Loucy (cell line): ENCODE data around the gene FGGY.

Source experiments
- H2AFZ ChIP-seq: fragments of 200-600 bp; sonication (generic); 2 replicates; pipeline ENCODE4 v1.6.0; 2016; ENCODE audit warnings: antibody characterized with exemption, mild to moderate bottlenecking, low read length, moderate library complexity
- H3F3A ChIP-seq: fragments of 200-600 bp; 2 replicates; pipeline ENCODE4 v1.6.0; 2016; ENCODE audit warnings: antibody characterized with exemption, low read depth, mild to moderate bottlenecking
- H3K27me3 ChIP-seq: fragments of 200-600 bp; sonication (generic); 2 replicates; pipeline ENCODE4 v1.6.1; 2014; ENCODE audit warnings: low read length, mild to moderate bottlenecking; ENCODE audit not compliant: insufficient read depth, poor library complexity, severe bottlenecking
- H3K36me3 ChIP-seq: fragments of 200-600 bp; sonication (generic); 2 replicates; pipeline ENCODE4 v1.6.1; 2016; ENCODE audit warnings: low read length; ENCODE audit not compliant: insufficient read depth
- H3K4me1 ChIP-seq: fragments of 200-600 bp; sonication (generic); 2 replicates; pipeline ENCODE4 v1.5.1; 2014; ENCODE audit warnings: low read length, mild to moderate bottlenecking; ENCODE audit not compliant: insufficient read depth, poor library complexity, severe bottlenecking
- H3K4me2 ChIP-seq: fragments of 200-600 bp; sonication (generic); 2 replicates; pipeline ENCODE4 v1.6.0; 2014; ENCODE audit warnings: antibody characterized with exemption, low read length, low read depth, mild to moderate bottlenecking; ENCODE audit not compliant: poor library complexity, severe bottlenecking
- H3K4me3 ChIP-seq: fragments of 200-600 bp; sonication (generic); 2 replicates; pipeline ENCODE4 v1.5.1; 2014; ENCODE audit warnings: low read length, mild to moderate bottlenecking, mixed read lengths; ENCODE audit not compliant: poor library complexity, severe bottlenecking
- H3K79me2 ChIP-seq: fragments of 200-600 bp; sonication (generic); 2 replicates; pipeline ENCODE4 v1.6.1; 2014; ENCODE audit warnings: low read length; ENCODE audit not compliant: insufficient read depth
- H3K9ac ChIP-seq: fragments of 200-600 bp; sonication (generic); 2 replicates; pipeline ENCODE4 v1.6.0; 2014; ENCODE audit warnings: mild to moderate bottlenecking, low read depth, low read length, moderate library complexity; ENCODE audit not compliant: poor library complexity, severe bottlenecking
- H3K9me2 ChIP-seq: fragments of 200-600 bp; sonication (generic); replicated peaks from 2 replicates; pipeline ENCODE4 v1.6.1; 2016; ENCODE audit warnings: low read depth, low read length, mixed read lengths
- H3K9me3 ChIP-seq: fragments of 200-600 bp; sonication (generic); 2 replicates; pipeline ENCODE4 v1.6.1; 2014; ENCODE audit warnings: mild to moderate bottlenecking, antibody characterized with exemption, low read length, low read depth; ENCODE audit not compliant: insufficient read depth
- H4K20me1 ChIP-seq: fragments of 200-600 bp; sonication (generic); 2 replicates; pipeline ENCODE4 v1.6.0; 2014; ENCODE audit warnings: antibody characterized with exemption, low read length, mild to moderate bottlenecking; ENCODE audit not compliant: insufficient read depth, poor library complexity, severe bottlenecking
- CTCF ChIP-seq: fragments of 200-600 bp; sonication (generic); conservative IDR thresholded peaks from 2 replicates; pipeline ENCODE4 v1.5.1; 2014; ENCODE audit warnings: mild to moderate bottlenecking, antibody characterized with exemption, low read length
- EZH2phosphoT487 ChIP-seq: fragments of 200-600 bp; IDR thresholded peaks from 2 replicates; pipeline ENCODE4 v1.6.1; 2018; ENCODE audit warnings: antibody characterized with exemption, mild to moderate bottlenecking, moderate library complexity, borderline replicate concordance

Gene FGGY

GRCh38 chr1:59553371-59553770 lies 256.5 kb downstream of the FGGY start:
- Histone ChIP-seq H3K36me3 (no peaks in the 10 kb centered on the region), H3K4me1 (peaks cover 24% of the 10 kb centered on the region), H4K20me1 (no peaks in the 10 kb centered on the region), H3K27me3 (no peaks in the 10 kb centered on the region), H3K4me2 (no peak overlapping the region), H3K9me3 (peaks cover 10% of the 10 kb centered on the region; the same call in 1 of the 2 replicates), H3K4me3 (no peak overlapping the region), H3F3A (no peaks in the 10 kb centered on the region), H3K79me2 (no peaks in the 10 kb centered on the region), H3K9ac (no peak overlapping the region), H3K9me2 (no peaks in the 10 kb centered on the region), H2AFZ (no peak overlapping the region)
- TF ChIP-seq EZH2phosphoT487 (no peak), CTCF (no peak)

- H3F3A ChIP-seq: no peaks in the 10 kb centered on the region
- no peak overlapping the region for H2AFZ ChIP-seq
- no peak overlapping the region for H3K4me2 ChIP-seq
- no peaks in the 10 kb centered on the region for H4K20me1 ChIP-seq
- H3K79me2 ChIP-seq: no peaks in the 10 kb centered on the region
- H3K9me2 ChIP-seq: no peaks in the 10 kb centered on the region
- H3K9me3 ChIP-seq: peaks cover 10% of the 10 kb centered on the region; the same call in 1 of the 2 replicates
- H3K4me1 ChIP-seq: peaks cover 24% of the 10 kb centered on the region
- no peak overlapping the region for H3K4me3 ChIP-seq
- H3K27me3 ChIP-seq: no peaks in the 10 kb centered on the region
- no peak overlapping the region for H3K9ac ChIP-seq
- TF ChIP-seq EZH2phosphoT487 (no peak), CTCF (no peak)
- no peaks in the 10 kb centered on the region for H3K36me3 ChIP-seq
These were observed 257.2 kb downstream of the FGGY start for GRCh38 chr1:59554011-59554663.

DNA sequence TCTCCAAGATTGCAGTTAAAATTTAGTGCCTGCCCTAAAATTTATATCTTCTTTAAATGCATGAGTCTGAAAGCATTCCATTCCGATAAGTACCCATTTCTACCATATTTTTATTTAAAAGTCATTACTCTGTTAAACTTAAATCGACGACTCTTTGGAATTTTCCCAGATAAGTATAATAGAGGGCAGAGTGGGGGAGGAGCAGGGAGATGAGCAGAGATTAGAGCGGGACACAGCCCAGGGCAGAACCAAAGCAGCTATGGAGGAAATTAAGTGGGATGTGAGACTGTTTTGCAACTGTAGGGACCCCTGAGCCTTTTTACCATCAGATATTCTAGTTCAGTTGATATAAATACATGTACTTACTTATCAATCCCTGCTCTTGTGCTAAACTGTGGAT lies 257.9 kb downstream of the FGGY start:
- no peaks in the 10 kb centered on the region for H3K36me3 ChIP-seq
- no peak overlapping the region for H3K4me2 ChIP-seq
- H3F3A ChIP-seq: no peaks in the 10 kb centered on the region
- H3K4me1 ChIP-seq: peaks cover 24% of the 10 kb centered on the region
- H3K27me3 ChIP-seq: no peaks in the 10 kb centered on the region
- no peaks in the 10 kb centered on the region for H3K79me2 ChIP-seq
- H3K9me2 ChIP-seq: no peaks in the 10 kb centered on the region
- TF ChIP-seq CTCF (no peak), EZH2phosphoT487 (no peak)
- no peak overlapping the region for H3K4me3 ChIP-seq
- H4K20me1 ChIP-seq: no peaks in the 10 kb centered on the region
- H3K9ac ChIP-seq: no peak overlapping the region
- peaks cover 13% of the 10 kb centered on the region; the same call in 1 of the 2 replicates for H3K9me3 ChIP-seq
- no peak overlapping the region for H2AFZ ChIP-seq
